ENCODE measurements around the gene PLPP4. TPM values are rescaled to one million over a fixed set of nuclear protein-coding genes. Genes with fewer than 3 reads are reported as not detected.

The PLPP4 gene
- total and polyA plus RNA-seq, 10 of the 15 experiments (the other 5 are each of a cell fraction or from before 2014, with no cell fraction given) = 0.08 to 3.1 (median 0.26) TPM; not detected in 3

DNA sequence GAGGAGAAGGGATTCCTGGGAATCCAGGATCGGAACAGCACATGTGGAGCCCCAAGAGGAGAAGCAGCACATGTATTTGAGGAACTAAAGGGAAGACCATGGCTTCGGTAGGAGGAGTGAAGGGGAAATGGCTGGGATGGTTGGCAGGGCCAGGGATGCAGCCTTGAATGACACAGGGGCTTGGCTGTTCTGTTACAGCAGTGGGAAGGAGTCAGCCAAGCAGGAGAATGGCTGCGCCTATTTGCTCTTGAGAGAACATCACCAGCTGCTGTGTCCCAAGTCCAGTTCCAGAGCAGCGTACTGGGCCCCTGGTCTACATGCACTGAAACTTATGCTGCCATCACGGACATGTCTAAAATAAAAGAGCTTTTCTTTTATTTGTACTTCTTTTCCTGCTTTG lies 130.0 kb downstream of the PLPP4 start:
- DNase-seq (ENCODE audit: low read depth, low spot score) (no peak), FAIRE-seq (no peak), ATAC-seq (no peak)
- ChIA-PET SMC1A (ENCODE audit: uncharacterized antibody, unreplicated experiment) (interaction anchor here (1.2 kb wide), 1 partner anchor 30 kb away, joined by 4 read pairs; no protein-coding TSS in a partner anchor), CTCF (interaction anchor here (1.2 kb wide), 1 partner anchor 14 kb away, joined by 7 read pairs; no protein-coding TSS in a partner anchor), POLR2A (no interaction called here), RAD21 (ENCODE audit: unreplicated experiment) (no interaction called here)
- TF ChIP-seq GABPA (IDR thresholded peaks at IDR 0.05; ENCODE audit: low read depth) = no peak
- H3K4me1 ChIP-seq (ENCODE audit: control insufficient read depth, insufficient read depth, low read length) = no peaks in the 10 kb centered on the region
- H3K9me3 ChIP-seq (replicated peaks; ENCODE audit: control insufficient read depth, insufficient read depth, low read length) = no peaks in the 10 kb centered on the region
- no peaks in the 10 kb centered on the region for H3K79me2 ChIP-seq (ENCODE audit: control insufficient read depth, insufficient read depth, low read length)
- intact Hi-C loops (cut with micrococcal nuclease; ENCODE audit: unreplicated experiment) = no loop called here
- no peaks in the 10 kb centered on the region for H3K27me3 ChIP-seq (replicated peaks in 1 of 2; ENCODE audit: control insufficient read depth in 2 of 2, insufficient read depth in 2 of 2, low read length in 1 of 2)
- H2AFZ ChIP-seq (ENCODE audit: control insufficient read depth, low read depth, low read length) = no peak overlapping the region
- H3K27ac ChIP-seq (ENCODE audit: control insufficient read depth, insufficient read depth) = no peak overlapping the region
- H3K9ac ChIP-seq (ENCODE audit: control insufficient read depth, insufficient read depth, low read length) = no peak overlapping the region
- BruUV-seq (replicated peaks) = no TSS peak
- H3K4me3 ChIP-seq = no peak overlapping the region
- no peak overlapping the region for H3K4me2 ChIP-seq (ENCODE audit: control insufficient read depth, insufficient read depth)
- 24% methylated on average over 5 of the region's 5 CpGs for WGBS (ENCODE audit: insufficient coverage, insufficient replicate concordance, low lambda C conversion rate, missing lambda C conversion rate)
- no peaks in the 10 kb centered on the region for H3K36me3 ChIP-seq (ENCODE audit: control insufficient read depth in 2 of 2, insufficient read depth in 2 of 2, low read length in 1 of 2)
- in situ Hi-C loops (cut with MboI) = no loop called here
- H4K20me1 ChIP-seq (ENCODE audit: control insufficient read depth, insufficient read depth) = no peaks in the 10 kb centered on the region

DNA sequence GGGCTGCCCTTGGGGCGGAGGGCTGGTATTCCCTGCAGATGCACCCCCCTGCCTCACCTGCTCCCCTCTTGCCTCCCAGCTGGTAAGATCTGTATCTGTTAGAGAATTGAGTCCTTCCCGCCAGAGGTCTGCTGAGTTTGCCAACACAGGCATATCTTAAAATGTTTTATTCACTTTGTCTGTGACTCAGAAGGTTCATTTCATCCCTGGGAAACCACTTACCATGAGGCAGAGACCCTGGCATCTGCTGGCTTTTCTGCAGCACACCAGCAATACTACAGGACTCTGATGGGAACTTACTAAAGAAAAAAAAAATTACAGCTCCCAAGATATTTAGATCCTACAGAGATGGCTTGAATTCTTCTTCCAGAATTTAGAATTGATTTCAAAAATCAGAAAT lies 131.3 kb downstream of the PLPP4 start:
- FAIRE-seq (no peak), DNase-seq (ENCODE audit: low read depth, low spot score) (no peak), ATAC-seq (no peak)
- H3K79me2 ChIP-seq (ENCODE audit: control insufficient read depth, insufficient read depth, low read length) = no peaks in the 10 kb centered on the region
- ChIA-PET SMC1A (ENCODE audit: uncharacterized antibody, unreplicated experiment) (no interaction called here), CTCF (no interaction called here), RAD21 (ENCODE audit: unreplicated experiment) (no interaction called here), POLR2A (no interaction called here)
- in situ Hi-C loops (cut with MboI) (no loop called here), intact Hi-C loops (cut with micrococcal nuclease; ENCODE audit: unreplicated experiment) (no loop called here)
- no peak overlapping the region for H2AFZ ChIP-seq (ENCODE audit: control insufficient read depth, low read depth, low read length)
- 0% methylated on average over 2 of the region's 2 CpGs for WGBS (ENCODE audit: insufficient coverage, insufficient replicate concordance, low lambda C conversion rate, missing lambda C conversion rate)
- no peaks in the 10 kb centered on the region for H4K20me1 ChIP-seq (ENCODE audit: control insufficient read depth, insufficient read depth)
- H3K27me3 ChIP-seq (replicated peaks in 1 of 2; ENCODE audit: control insufficient read depth in 2 of 2, insufficient read depth in 2 of 2, low read length in 1 of 2) = no peaks in the 10 kb centered on the region
- no peak overlapping the region for H3K4me2 ChIP-seq (ENCODE audit: control insufficient read depth, insufficient read depth)
- no TSS peak for BruUV-seq (replicated peaks)
- no peaks in the 10 kb centered on the region for H3K36me3 ChIP-seq (ENCODE audit: control insufficient read depth in 2 of 2, insufficient read depth in 2 of 2, low read length in 1 of 2)
- no peaks in the 10 kb centered on the region for H3K4me1 ChIP-seq (ENCODE audit: control insufficient read depth, insufficient read depth, low read length)
- H3K27ac ChIP-seq (ENCODE audit: control insufficient read depth, insufficient read depth) = no peak overlapping the region
- H3K9me3 ChIP-seq (replicated peaks; ENCODE audit: control insufficient read depth, insufficient read depth, low read length) = no peaks in the 10 kb centered on the region; the same call in 2 of the 3 replicates
- TF ChIP-seq PAX5 (IDR thresholded peaks at IDR 0.05; ENCODE audit: borderline replicate concordance, low read depth, low read length) (no peak), ZNF217 (IDR thresholded peaks at IDR 0.05) (no peak), RAD21 (IDR thresholded peaks at IDR 0.05; ENCODE audit: insufficient read depth, low read depth, low read length) (no peak), E2F8 (IDR thresholded peaks at IDR 0.05; ENCODE audit: low read depth, partially characterized antibody) (no peak), MYB (IDR thresholded peaks at IDR 0.05; ENCODE audit: borderline replicate concordance, low read depth, low read length) (no peak), SPI1 (IDR thresholded peaks at IDR 0.05; ENCODE audit: borderline replicate concordance, insufficient read depth, low read depth, low read length) (no peak), SRF (IDR thresholded peaks at IDR 0.05; ENCODE audit: low read depth in 2 of 2, low read length in 2 of 2) (no peak)
- H3K4me3 ChIP-seq = no peak overlapping the region
- no peak overlapping the region for H3K9ac ChIP-seq (ENCODE audit: control insufficient read depth, insufficient read depth, low read length)

All from GM12878 (cell line).